GM21367 (cell line): Measurements from ENCODE around the gene PTCD3.
A peak's percentile ranks its signal among the peaks of the same experiment; 100 is the strongest.

Experiments
- ATAC-seq: cut with Tn5 transposase; IDR thresholded peaks from one replicate; pipeline ENCODE4 v1.9.1; 2021; ENCODE audit not compliant: unreplicated experiment

PTCD3 gene

GRCh38 chr2:86081724-86082123 is 24.3 kb upstream of the PTCD3 start:
- no peak for ATAC-seq

DNA sequence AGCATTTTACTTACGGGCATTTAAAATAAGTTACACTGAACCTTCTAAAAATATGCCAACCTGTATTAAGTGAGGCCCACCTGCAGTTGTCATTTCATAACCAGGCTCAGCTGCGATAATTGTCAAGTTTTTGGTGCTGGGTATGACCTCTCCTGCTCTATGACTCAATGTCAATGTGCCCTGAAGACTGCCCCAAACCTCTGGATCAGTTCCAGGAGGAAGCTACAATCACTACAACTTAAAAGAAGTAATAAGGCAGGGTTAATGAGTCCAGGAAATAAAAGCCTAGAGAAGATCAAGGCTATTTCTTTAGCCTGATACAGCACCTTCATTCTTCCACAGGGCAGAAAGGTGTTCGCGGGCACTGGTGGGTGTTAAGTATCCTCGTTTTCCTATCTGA is 23.3 kb upstream of the PTCD3 start:
- ATAC-seq, result no peak

GRCh38 chr2:86087936-86088850 is 17.8 kb upstream of the PTCD3 start:
- ATAC-seq, result no peak

- no peak for ATAC-seq
Observed at GRCh38 chr2:86094229-86094628, 11.8 kb upstream of the PTCD3 start.

DNA sequence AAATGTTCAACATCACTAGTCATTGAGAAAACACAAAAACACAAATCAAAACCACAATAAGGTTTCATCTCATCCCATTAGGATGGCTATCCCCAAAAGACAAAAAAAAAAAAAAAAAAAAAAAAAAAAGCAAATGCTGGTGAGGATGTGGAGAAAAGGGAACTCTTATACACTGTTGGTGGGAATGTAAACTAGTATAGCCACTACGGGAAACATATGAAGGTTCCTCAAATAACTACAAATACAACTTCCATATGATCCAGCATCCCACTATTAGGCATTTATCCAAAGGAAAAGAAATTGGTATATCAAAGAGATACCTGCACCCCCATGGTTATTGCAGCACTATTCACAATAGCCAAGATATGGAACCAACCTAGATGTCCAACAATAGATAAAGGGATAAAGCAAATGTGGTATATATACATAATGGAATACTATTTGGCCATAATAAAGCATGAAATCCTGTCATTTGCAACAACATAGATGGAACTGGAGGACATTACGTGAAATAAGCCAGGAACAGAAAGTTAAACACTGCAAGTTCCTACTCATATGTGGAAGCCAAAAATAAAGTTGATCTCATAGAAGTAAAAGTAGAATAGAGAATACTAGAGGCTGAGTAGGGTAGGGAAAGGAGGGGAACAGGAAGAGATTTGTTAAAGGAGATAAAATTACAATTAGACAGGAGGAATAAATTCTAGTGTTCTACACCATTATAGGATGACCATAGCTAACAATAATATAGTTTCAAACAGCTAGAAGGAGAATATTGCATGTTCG is 8.7 kb upstream of the PTCD3 start:
- ATAC-seq, result no peak

GRCh38 chr2:86097913-86098312 is 8.1 kb upstream of the PTCD3 start:
- no peak for ATAC-seq

DNA sequence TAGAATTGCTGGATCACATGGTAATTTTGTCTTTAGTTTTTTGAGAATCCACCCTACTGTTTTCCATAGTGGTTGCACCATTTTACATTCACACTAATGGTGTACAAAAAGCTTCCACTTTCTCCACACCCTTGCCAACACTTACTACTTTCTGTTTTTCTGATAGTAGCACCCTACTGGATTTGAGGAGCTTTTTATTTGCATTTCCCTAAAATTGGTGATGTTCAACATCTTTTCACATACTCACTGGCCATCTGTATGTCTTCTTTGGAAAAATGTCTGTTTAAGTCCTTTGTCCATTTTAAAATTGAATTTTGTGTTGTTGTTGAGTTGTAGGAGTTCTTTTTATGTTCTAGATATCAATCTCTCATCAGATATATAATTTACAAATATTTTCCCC is 3.9 kb upstream of the PTCD3 start:
- ATAC-seq, result no peak

- peak; percentile 60 for ATAC-seq
Observed at GRCh38 chr2:86105252-86105968, 625 bp upstream of the PTCD3 start, which contains the start of gene POLR1A. POLR1A (minus strand) TSS chr2:86105886; CDS start chr2:86105776, 110 bp downstream.

DNA sequence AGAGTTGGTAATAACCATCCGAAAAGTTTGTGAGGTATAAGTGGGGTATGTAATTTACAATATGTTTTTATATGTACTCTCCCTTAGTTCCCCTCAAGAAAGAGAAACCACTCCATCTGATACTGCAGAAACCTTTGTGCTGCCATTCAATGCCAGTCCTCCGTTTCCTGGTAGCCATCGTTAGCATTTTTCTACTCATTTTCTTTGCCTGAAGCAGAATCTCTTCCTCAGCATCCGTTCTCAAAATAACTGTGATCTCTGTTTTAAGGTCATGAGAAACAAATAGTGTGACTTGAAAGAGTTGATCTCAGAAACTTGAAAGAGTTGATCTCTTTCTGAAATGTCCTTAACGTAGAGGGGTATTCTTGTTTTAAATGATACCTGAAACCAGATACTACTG is 996 bp downstream of the PTCD3 start:
- ATAC-seq, result no peak

GRCh38 chr2:86118130-86118529 is 12.1 kb downstream of the PTCD3 start:
- no peak for ATAC-seq

DNA sequence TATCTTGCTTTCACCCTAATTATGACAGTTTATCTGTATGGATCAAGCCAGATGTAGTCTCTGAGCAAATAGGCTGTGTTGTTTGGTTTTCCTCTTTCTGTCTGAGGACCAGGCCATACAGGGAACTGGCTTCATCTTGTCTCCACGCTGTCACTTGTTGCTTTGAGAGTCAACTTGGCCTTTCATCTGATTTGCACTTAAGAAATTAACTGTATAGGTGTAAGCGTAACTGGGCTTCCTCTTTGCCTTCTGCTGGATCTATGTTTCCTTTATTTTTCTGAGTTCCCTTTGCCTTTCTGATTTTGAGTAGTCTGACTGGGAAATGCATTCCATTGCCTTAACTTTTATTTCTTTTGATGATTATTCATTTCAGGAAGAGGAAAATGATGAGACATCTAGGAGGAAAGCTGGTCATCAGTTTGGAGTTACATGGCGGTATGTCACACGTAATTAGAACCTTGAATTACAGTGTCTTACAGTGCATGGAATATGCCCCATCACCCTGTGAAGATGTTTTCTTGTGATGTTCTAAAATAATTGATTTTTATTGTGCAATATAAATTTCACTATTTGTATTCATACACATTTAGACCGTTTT is 17.4 kb downstream of the PTCD3 start:
- no peak for ATAC-seq

GRCh38 chr2:86124683-86125082 is 18.6 kb downstream of the PTCD3 start:
- ATAC-seq, result no peak

GRCh38 chr2:86134709-86135108 is 28.7 kb downstream of the PTCD3 start:
- no peak for ATAC-seq

GRCh38 chr2:86135653-86136052 is 29.6 kb downstream of the PTCD3 start:
- no peak for ATAC-seq

DNA sequence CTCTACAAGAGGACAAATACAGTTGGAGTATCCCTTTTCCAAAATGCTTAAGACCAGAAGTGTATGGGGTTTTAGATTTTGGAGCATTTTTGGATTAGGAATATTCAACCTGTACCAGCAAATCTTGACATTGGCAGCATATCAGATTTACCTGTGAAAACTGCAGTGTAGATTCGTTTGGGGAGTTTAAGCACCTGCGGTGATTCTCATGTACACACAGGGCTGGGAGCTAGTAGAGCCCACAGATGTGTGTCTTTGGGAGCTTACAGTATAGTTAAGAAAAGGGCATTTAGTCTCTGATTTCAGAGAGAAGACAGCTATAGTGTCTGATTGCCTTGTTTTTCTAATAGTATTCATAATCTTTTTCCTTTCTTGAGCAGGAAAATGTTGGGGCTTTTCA is 30.1 kb downstream of the PTCD3 start:
- no peak for ATAC-seq

DNA sequence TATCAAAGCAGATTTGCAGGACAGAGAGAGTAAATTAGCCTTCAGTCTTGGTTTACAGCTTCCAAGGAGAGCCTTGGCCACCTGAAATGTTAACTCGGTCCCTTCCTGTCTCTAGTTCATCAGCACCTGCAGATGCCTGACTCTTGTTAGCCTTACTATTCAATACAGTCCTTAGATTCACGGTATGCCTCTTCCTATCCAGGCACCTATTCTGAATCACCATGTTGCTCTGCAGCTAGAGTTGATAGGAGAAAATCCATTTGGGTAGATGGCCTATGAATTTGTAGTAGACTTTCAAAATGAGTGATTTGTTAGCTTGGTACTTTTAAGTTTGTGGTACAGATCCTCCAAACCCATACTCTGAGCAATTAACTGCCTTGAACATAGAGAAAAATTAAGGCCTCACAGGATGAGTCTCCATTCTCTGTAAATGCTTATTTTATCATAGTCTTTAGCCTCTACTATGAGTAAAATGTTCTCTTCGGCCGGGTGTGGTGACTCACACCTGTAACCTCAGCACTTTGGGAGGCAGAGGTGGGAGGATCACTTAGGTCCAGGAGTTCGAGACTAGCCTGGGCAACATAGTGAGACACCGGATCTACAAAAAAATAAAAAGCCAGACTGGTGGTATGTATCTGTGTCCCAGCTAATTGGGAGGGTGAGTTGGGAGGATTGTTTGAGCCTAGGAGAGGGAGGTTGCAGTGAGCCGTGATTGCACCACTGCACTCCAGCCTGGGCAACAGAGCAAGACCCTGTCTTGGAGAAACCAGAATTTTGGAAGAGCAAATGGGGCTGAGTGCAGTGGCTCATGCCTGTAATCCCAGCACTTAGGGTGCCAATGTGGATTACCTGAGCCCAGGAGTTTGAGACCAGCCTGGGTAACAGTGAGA is 32.9 kb downstream of the PTCD3 start:
- ATAC-seq, result no peak

DNA sequence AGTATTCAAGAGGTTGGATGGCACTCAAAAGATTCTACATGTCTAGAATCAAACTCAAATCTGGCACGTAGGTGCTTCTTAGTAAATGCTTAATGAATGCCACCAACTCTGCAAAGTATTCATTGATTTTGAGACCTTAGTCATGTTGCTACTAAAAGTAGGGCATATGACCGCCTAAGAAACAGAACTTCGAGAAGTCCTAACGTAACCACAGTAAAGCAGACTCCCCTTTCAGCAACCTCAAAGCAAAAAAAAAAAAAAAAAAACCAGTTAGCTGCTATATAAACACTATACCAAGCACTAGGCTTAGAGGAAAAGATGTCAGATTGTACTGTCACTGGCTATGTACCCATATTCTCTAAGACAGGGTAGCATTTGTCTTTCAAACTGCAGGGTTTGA is 33.9 kb downstream of the PTCD3 start:
- no peak for ATAC-seq

DNA sequence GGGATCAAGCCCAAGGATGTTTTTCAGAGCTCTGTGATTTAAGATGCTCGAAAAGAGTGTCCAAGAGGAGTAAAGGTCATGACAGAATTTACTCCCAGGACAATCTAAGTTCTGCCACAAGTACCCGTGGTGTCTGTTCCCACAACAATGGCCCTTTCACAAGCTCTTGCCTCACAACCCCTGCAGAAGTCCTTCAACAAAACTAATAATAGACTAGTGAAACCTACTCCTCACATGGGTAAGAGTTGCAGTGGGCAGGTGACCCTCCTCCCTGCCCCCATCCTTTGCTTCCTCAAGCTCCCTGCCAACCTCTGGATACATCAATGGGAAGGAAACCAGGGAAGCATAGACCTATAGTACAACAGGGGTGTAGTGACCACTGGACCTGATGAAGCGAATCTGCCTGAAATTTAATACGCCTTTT is 34.9 kb downstream of the PTCD3 start:
- ATAC-seq, result no peak

- ATAC-seq, result no peak
Observed at GRCh38 chr2:86142436-86143257, 36.6 kb downstream of the PTCD3 start.
